GM21360 (cell line): ENCODE results near the gene SLC1A4.

Experiments used
- ATAC-seq: cut with Tn5 transposase; IDR thresholded peaks from one replicate; pipeline ENCODE4 v1.9.1; 2021; ENCODE audit warnings: mild to moderate bottlenecking, moderate library complexity; ENCODE audit not compliant: unreplicated experiment

Gene SLC1A4

GRCh38 chr2:64989126-64989981 is at the start of gene SLC1A4:
SLC1A4 (plus strand) TSS chr2:64989399; CDS start chr2:64989644, 245 bp downstream.
- ATAC-seq = peak; percentile 68

GRCh38 chr2:64941143-64941542 is 48.1 kb upstream of the SLC1A4 start:
- no peak for ATAC-seq

GRCh38 chr2:64941801-64942200 is 47.4 kb upstream of the SLC1A4 start:
- no peak for ATAC-seq

GRCh38 chr2:64942693-64943092 is 46.5 kb upstream of the SLC1A4 start:
- ATAC-seq = no peak

GRCh38 chr2:64943387-64944150 is 45.6 kb upstream of the SLC1A4 start:
- ATAC-seq = no peak

- no peak for ATAC-seq
These were observed 44.7 kb upstream of the SLC1A4 start for GRCh38 chr2:64944484-64944883.

GRCh38 chr2:64945973-64946768 is 43.0 kb upstream of the SLC1A4 start:
- peak; percentile 89 for ATAC-seq

GRCh38 chr2:64946769-64947247 is 42.4 kb upstream of the SLC1A4 start:
- ATAC-seq = no peak

GRCh38 chr2:64947885-64948284 is 41.3 kb upstream of the SLC1A4 start:
- ATAC-seq = no peak

GRCh38 chr2:64950226-64951160 is 38.7 kb upstream of the SLC1A4 start:
- ATAC-seq = no peak

GRCh38 chr2:64951306-64951953 is 37.8 kb upstream of the SLC1A4 start:
- no peak for ATAC-seq

- no peak for ATAC-seq
These were observed 37.1 kb upstream of the SLC1A4 start for GRCh38 chr2:64952096-64952495.

- ATAC-seq = no peak
These were observed 36.4 kb upstream of the SLC1A4 start for GRCh38 chr2:64952511-64953482.

GRCh38 chr2:64955467-64955866 is 33.7 kb upstream of the SLC1A4 start:
- ATAC-seq = no peak

- ATAC-seq = no peak
These were observed 31.9 kb upstream of the SLC1A4 start for GRCh38 chr2:64957109-64957903.

- no peak for ATAC-seq
These were observed 30.6 kb upstream of the SLC1A4 start for GRCh38 chr2:64958556-64958955.

- no peak for ATAC-seq
These were observed 28.4 kb upstream of the SLC1A4 start for GRCh38 chr2:64960819-64961218.
